HepG2 (cell line): ENCODE results near the gene SLC22A23. TPM values are rescaled to one million over a fixed set of nuclear protein-coding genes. Genes with fewer than 3 reads are reported as not detected.

Experiments
- ATAC-seq: fragments of 200-7000 bp; cut with Tn5 transposase; 3 replicates; pipeline ENCODE4 v1.9.1; 2020; ENCODE audit warnings: mild to moderate bottlenecking, moderate library complexity
- BruUV-seq: library from RNA; stranded (reverse); fragments of 400-500 nt; replicated peaks from 2 replicates; lab custom pipeline; 2021; lab: Mats Ljungman, UMichigan
- CTCF ChIA-PET: fragments of 300-600 bp; formaldehyde crosslinking; extraction: SDS; loops from one replicate; lab custom pipeline; 2021; ENCODE audit warnings: low total read pairs, inconsistent platforms, low intra/inter-chr PET ratio; lab: Yijun Ruan, JAX
- POLR2A ChIA-PET: fragments of 350-600 bp; sonication (Branson Sonifier 250); formaldehyde crosslinking; loops from one replicate; lab custom pipeline; 2020; ENCODE audit warnings: antibody characterized with exemption, inconsistent platforms; lab: Yijun Ruan, JAX
- DNase-seq: peaks from one replicate; pipeline ENCODE4 v3.0.0-alpha.2; 2015; ENCODE audit warnings: low spot score
- FAIRE-seq: peaks from 3 replicates; lab custom pipeline; 2011; peaks lifted over from hg19 to GRCh38; lab: Jason Lieb, UNC
- H2AFZ ChIP-seq: one replicate; pipeline ENCODE4 v1.6.1; 2011; ENCODE audit warnings: low read length, inconsistent platforms
- H3K27ac ChIP-seq: fragments of 300-600 bp; 3 replicates; pipeline ENCODE4 v1.8.0; 2011; ENCODE audit warnings: mixed run types, mild to moderate bottlenecking, mixed read lengths, low read length, inconsistent platforms; ENCODE audit not compliant: insufficient read depth; ENCODE audit errors: extremely low read length
- H3K27me3 ChIP-seq, 2 experiments: fragments of 200-600 bp in 1 of 2; 2 replicates in 1 of 2; 3 replicates in 1 of 2; pipeline versions ENCODE4 v1.6.0 to v1.8.0; 2011; ENCODE audit warnings: low read length in 2 of 2, mild to moderate bottlenecking in 2 of 2, moderate library complexity in 2 of 2, inconsistent platforms in 1 of 2; ENCODE audit not compliant: insufficient read depth in 2 of 2, control insufficient read depth in 1 of 2
- H3K36me3 ChIP-seq, 2 experiments: fragments of 200-600 bp in 1 of 2; replicated peaks in 1 of 2; 2 replicates in 1 of 2; 3 replicates in 1 of 2; pipeline versions ENCODE4 v1.5.1 to v1.8.0; 2011; ENCODE audit warnings: low read length in 2 of 2, inconsistent platforms in 1 of 2; ENCODE audit not compliant: insufficient read depth in 2 of 2, control insufficient read depth in 1 of 2
- H3K4me1 ChIP-seq: 2 replicates; pipeline ENCODE4 v1.5.1; 2012; ENCODE audit warnings: low read length, inconsistent platforms; ENCODE audit not compliant: insufficient read depth
- H3K4me2 ChIP-seq: 2 replicates; pipeline ENCODE4 v1.6.0; 2011; ENCODE audit warnings: low read depth, low read length, inconsistent platforms
- H3K4me3 ChIP-seq, 3 experiments: fragments of 200-600 bp in 1 of 3; sonication (generic), shearing (Covaris generic) in 1 of 3; replicated peaks in 1 of 3; 2 replicates each; pipeline ENCODE4 v1.5.1; 2011 to 2016; ENCODE audit warnings: low read length in 3 of 3, inconsistent platforms in 2 of 3, low read depth in 2 of 3, mild to moderate bottlenecking in 2 of 3, control low read depth in 1 of 3, mixed read lengths in 1 of 3; ENCODE audit not compliant: insufficient read depth in 1 of 3
- H3K79me2 ChIP-seq: one replicate; pipeline ENCODE4 v1.6.1; 2011; ENCODE audit warnings: low read length, inconsistent platforms; ENCODE audit not compliant: insufficient read depth
- H3K9ac ChIP-seq: 2 replicates; pipeline ENCODE4 v1.6.0; 2011; ENCODE audit warnings: mild to moderate bottlenecking, low read depth, low read length, inconsistent platforms; ENCODE audit not compliant: insufficient read depth
- H3K9me3 ChIP-seq: 2 replicates; pipeline ENCODE4 v1.5.1; 2012; ENCODE audit warnings: mild to moderate bottlenecking, low read length
- H4K20me1 ChIP-seq: 2 replicates; pipeline ENCODE4 v1.6.0; 2011; ENCODE audit warnings: inconsistent platforms, mild to moderate bottlenecking, low read length, moderate library complexity; ENCODE audit not compliant: insufficient read depth
- BORCS8-MEF2B ChIP-seq: sonication (generic); formaldehyde crosslinking; IDR thresholded peaks from 2 replicates; pipeline ENCODE4 v1.8.0; 2022; ENCODE audit warnings: mild to moderate bottlenecking, missing genetic modification reagents
- CBX1 ChIP-seq: IDR thresholded peaks from one replicate; pipeline ENCODE4 v1.6.1; 2016; ENCODE audit warnings: antibody characterized with exemption, low read depth
- GTF2F1 ChIP-seq: fragments of 150-350 bp; IDR thresholded peaks from 2 replicates; pipeline ENCODE4 v1.6.1; 2014; ENCODE audit warnings: low read length
- HNRNPK ChIP-seq: fragments of 200-400 bp; formaldehyde crosslinking; IDR thresholded peaks from 2 replicates; pipeline ENCODE4 v1.6.1; 2018; ENCODE audit warnings: low read length, low read depth, moderate library complexity, mild to moderate bottlenecking; ENCODE audit not compliant: poor library complexity, severe bottlenecking
- IRX3 ChIP-seq: sonication (generic); formaldehyde crosslinking; IDR thresholded peaks from 2 replicates; pipeline ENCODE4 v1.8.1; 2023; ENCODE audit warnings: mild to moderate bottlenecking, low read depth, missing genetic modification reagents, borderline replicate concordance
- RFXAP ChIP-seq: sonication (generic); formaldehyde crosslinking; IDR thresholded peaks from 2 replicates; pipeline ENCODE4 v1.4.0; 2020; ENCODE audit warnings: missing genetic modification reagents, borderline replicate concordance
- TAF15 ChIP-seq: fragments of 200-400 bp; formaldehyde crosslinking; IDR thresholded peaks from one replicate; pipeline ENCODE4 v1.6.1; 2018; ENCODE audit warnings: mild to moderate bottlenecking, low read depth, low read length; ENCODE audit not compliant: poor library complexity, severe bottlenecking
- ZNF260 ChIP-seq: sonication (generic); formaldehyde crosslinking; IDR thresholded peaks from 2 replicates; pipeline ENCODE4 v1.4.0; 2020; ENCODE audit warnings: missing genetic modification reagents, low read depth, mild to moderate bottlenecking, borderline replicate concordance
- ZNF337 ChIP-seq: sonication (generic); formaldehyde crosslinking; IDR thresholded peaks from 2 replicates; pipeline ENCODE4 v1.5.1; 2020; ENCODE audit warnings: missing genetic modification reagents, low read depth, mild to moderate bottlenecking, borderline replicate concordance
- ZNF629 ChIP-seq: sonication (generic); formaldehyde crosslinking; conservative IDR thresholded peaks from 2 replicates; pipeline ENCODE4 v1.5.0; 2020; ENCODE audit warnings: missing genetic modification reagents
- ZNF652 ChIP-seq: IDR thresholded peaks from 2 replicates; pipeline ENCODE4 v1.6.1; 2016; ENCODE audit warnings: low read depth, borderline replicate concordance
- ZNF777 ChIP-seq: sonication (generic); formaldehyde crosslinking; IDR thresholded peaks from 2 replicates; pipeline ENCODE4 v1.4.0; 2020; ENCODE audit warnings: missing genetic modification reagents
- ZSCAN21 ChIP-seq: sonication (generic); formaldehyde crosslinking; IDR thresholded peaks from 2 replicates; pipeline ENCODE4 v1.8.0; 2022; ENCODE audit warnings: mild to moderate bottlenecking, missing genetic modification reagents, moderate library complexity, borderline replicate concordance
- ZSCAN22 ChIP-seq: sonication (generic); formaldehyde crosslinking; IDR thresholded peaks from 2 replicates; pipeline ENCODE4 v1.4.0; 2020; ENCODE audit warnings: mild to moderate bottlenecking, missing genetic modification reagents
- WGBS: methylation state at CpG from one replicate; pipeline ENCODE4 v1.1.6; 2017; ENCODE audit warnings: low lambda C conversion rate; 5-methylcytosine and 5-hydroxymethylcytosine counted together
- in situ Hi-C: cut with HindIII; loops from 2 replicates; pipeline ENCODE4 v1.10.0; 2017; ENCODE audit warnings: low pct_unique_long_range_greater_than_20kb; ENCODE audit not compliant: extremely low pct_ligation_motif_present
- intact Hi-C: fragments of 100-400 bp; cut with micrococcal nuclease; formaldehyde crosslinking; loops from one replicate; pipeline ENCODE4 v1.10.0; 2022; ENCODE audit not compliant: unreplicated experiment
- polyA plus RNA-seq, 8 experiments: library from polyadenylated mRNA; depleted of rRNA in 3 of 8; stranded (reverse) in 7 of 8; unstranded in 1 of 8; fragments of >200 nt; fragmentation: Illumina TruSeq in 4 of 8; extraction: Trizol in 4 of 8; gene quantifications; 2 replicates each; pipeline versions ENCODE4 v1.2.1 to v1.2.3, GENCODE V29; 2011 to 2016; ENCODE audit warnings: low read depth in 4 of 8, missing spikeins in 1 of 8, mixed read lengths in 1 of 8; ENCODE audit not compliant: insufficient read depth in 1 of 8
- total RNA-seq, 5 experiments: library from RNA; depleted of rRNA; stranded (reverse); fragments of >200 nt; fragmentation: Illumina TruSeq; extraction: Trizol; gene quantifications; 2 replicates each; pipeline ENCODE4 v1.2.3, GENCODE V29; 2016; ENCODE audit warnings: low read depth in 1 of 5
- TF ChIP-seq, protein P1 (sequence below): sonication (generic); formaldehyde crosslinking; IDR thresholded peaks from 2 replicates; pipeline ENCODE4 v1.8.0; 2022; ENCODE audit warnings: mild to moderate bottlenecking, missing genetic modification reagents, moderate library complexity
- TF ChIP-seq, protein P2 (sequence below): sonication (generic); formaldehyde crosslinking; IDR thresholded peaks from 2 replicates; pipeline ENCODE4 v1.4.0; 2020; ENCODE audit warnings: missing genetic modification reagents

Gene SLC22A23
- total and polyA plus RNA-seq, 2 of the 13 experiments (the other 11 are each of a cell fraction or from before 2014, with no cell fraction given): 11.8 to 17.5 TPM

DNA sequence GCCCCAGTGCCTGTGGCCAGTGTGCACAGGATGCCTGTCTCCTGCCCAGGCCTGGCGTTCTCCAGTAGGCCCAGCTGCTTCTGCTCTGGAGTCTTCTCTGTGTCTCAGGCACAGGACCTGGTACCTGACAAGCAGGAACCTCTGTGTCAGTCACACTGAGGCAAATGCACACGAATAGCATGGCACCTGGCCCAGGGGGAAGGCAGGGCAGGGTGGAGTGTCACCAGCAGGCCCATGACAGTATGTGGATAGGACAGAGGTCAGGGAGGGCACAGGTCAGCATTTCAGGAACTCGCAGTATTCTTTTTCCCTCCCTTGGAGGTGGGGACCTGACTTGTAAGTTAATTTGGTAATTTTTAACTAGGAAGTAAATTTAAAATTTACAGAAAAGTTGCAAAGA, 192.5 kb downstream of the SLC22A23 start (continued):
- TF ChIP-seq TAF15: no peak

DNA sequence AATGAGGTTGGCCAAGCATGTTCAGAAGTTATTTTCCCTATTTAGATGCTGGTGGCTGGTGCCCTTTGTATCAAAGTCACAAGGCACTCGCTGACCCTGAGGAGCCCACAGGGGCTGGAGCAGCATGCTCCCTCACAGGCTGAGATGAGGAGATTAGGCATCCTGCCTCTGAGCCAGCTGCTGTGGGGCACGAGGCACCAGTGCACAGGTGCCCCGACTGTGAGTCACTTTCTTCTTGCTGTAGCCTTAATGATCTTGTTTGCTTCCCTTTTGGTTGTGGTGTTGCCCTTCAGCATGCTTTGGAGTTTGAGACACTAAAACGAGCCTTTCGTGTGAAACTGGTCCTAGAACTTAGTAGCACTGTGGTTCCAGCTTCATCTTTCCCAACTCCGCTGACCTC, 193.8 kb downstream of the SLC22A23 start:
- H3K4me3 ChIP-seq: no peak overlapping the region
- DNase-seq (no peak), FAIRE-seq (no peak), ATAC-seq (no peak)
- no peaks in the 10 kb centered on the region for H3K9me3 ChIP-seq
- peaks cover 0 to 2% of the 10 kb centered on the region in 2 experiments; a peak in 2 of 5 replicates for H3K27me3 ChIP-seq
- BruUV-seq: no TSS peak
- ChIA-PET POLR2A (no interaction called here), CTCF (no interaction called here)
- in situ Hi-C loops (no loop called here), intact Hi-C loops (no loop called here)
- H4K20me1 ChIP-seq: peaks cover 14% of the 10 kb centered on the region
- H3K4me1 ChIP-seq: peaks cover 37% of the 10 kb centered on the region
- H2AFZ ChIP-seq: no peak overlapping the region
- no peak overlapping the region for H3K27ac ChIP-seq
- H3K9ac ChIP-seq: no peak overlapping the region
- no peak overlapping the region for H3K4me2 ChIP-seq
- peaks cover 15 to 29% of the 10 kb centered on the region in 2 experiments for H3K36me3 ChIP-seq
- 93% methylated on average over 6 of the region's 6 CpGs for WGBS
- peaks cover 54% of the 10 kb centered on the region for H3K79me2 ChIP-seq
- TF ChIP-seq ZNF337 (CRISPR knock-in tag): no peak
- no peak for TF ChIP-seq CBX1
- TF ChIP-seq ZSCAN22 (CRISPR knock-in tag): no peak
- no peak for TF ChIP-seq ZSCAN21 (CRISPR knock-in tag)
- no peak for TF ChIP-seq ZNF629 (CRISPR knock-in tag)
- TF ChIP-seq BORCS8-MEF2B: no peak
- TF ChIP-seq, protein P1, sequence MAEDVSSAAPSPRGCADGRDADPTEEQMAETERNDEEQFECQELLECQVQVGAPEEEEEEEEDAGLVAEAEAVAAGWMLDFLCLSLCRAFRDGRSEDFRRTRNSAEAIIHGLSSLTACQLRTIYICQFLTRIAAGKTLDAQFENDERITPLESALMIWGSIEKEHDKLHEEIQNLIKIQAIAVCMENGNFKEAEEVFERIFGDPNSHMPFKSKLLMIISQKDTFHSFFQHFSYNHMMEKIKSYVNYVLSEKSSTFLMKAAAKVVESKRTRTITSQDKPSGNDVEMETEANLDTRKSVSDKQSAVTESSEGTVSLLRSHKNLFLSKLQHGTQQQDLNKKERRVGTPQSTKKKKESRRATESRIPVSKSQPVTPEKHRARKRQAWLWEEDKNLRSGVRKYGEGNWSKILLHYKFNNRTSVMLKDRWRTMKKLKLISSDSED (CRISPR knock-in tag): no peak
- no peak for TF ChIP-seq ZNF777
- no peak for TF ChIP-seq ZNF260 (CRISPR knock-in tag)
- no peak for TF ChIP-seq IRX3
- TF ChIP-seq HNRNPK: no peak
- TF ChIP-seq ZNF652 (CRISPR knock-in tag): no peak
- no peak for TF ChIP-seq GTF2F1
- no peak for TF ChIP-seq RFXAP
- TF ChIP-seq, protein P2, sequence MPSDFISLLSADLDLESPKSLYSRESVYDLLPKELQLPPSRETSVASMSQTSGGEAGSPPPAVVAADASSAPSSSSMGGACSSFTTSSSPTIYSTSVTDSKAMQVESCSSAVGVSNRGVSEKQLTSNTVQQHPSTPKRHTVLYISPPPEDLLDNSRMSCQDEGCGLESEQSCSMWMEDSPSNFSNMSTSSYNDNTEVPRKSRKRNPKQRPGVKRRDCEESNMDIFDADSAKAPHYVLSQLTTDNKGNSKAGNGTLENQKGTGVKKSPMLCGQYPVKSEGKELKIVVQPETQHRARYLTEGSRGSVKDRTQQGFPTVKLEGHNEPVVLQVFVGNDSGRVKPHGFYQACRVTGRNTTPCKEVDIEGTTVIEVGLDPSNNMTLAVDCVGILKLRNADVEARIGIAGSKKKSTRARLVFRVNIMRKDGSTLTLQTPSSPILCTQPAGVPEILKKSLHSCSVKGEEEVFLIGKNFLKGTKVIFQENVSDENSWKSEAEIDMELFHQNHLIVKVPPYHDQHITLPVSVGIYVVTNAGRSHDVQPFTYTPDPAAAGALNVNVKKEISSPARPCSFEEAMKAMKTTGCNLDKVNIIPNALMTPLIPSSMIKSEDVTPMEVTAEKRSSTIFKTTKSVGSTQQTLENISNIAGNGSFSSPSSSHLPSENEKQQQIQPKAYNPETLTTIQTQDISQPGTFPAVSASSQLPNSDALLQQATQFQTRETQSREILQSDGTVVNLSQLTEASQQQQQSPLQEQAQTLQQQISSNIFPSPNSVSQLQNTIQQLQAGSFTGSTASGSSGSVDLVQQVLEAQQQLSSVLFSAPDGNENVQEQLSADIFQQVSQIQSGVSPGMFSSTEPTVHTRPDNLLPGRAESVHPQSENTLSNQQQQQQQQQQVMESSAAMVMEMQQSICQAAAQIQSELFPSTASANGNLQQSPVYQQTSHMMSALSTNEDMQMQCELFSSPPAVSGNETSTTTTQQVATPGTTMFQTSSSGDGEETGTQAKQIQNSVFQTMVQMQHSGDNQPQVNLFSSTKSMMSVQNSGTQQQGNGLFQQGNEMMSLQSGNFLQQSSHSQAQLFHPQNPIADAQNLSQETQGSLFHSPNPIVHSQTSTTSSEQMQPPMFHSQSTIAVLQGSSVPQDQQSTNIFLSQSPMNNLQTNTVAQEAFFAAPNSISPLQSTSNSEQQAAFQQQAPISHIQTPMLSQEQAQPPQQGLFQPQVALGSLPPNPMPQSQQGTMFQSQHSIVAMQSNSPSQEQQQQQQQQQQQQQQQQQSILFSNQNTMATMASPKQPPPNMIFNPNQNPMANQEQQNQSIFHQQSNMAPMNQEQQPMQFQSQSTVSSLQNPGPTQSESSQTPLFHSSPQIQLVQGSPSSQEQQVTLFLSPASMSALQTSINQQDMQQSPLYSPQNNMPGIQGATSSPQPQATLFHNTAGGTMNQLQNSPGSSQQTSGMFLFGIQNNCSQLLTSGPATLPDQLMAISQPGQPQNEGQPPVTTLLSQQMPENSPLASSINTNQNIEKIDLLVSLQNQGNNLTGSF (CRISPR knock-in tag): no peak
